ENCODE results near the gene NAALADL2. TPM values are rescaled to one million over a fixed set of nuclear protein-coding genes. Genes with fewer than 3 reads are reported as not detected.

Gene NAALADL2
- polyA plus RNA-seq, 1 donor from 2014 or later = 1.6 TPM

DNA sequence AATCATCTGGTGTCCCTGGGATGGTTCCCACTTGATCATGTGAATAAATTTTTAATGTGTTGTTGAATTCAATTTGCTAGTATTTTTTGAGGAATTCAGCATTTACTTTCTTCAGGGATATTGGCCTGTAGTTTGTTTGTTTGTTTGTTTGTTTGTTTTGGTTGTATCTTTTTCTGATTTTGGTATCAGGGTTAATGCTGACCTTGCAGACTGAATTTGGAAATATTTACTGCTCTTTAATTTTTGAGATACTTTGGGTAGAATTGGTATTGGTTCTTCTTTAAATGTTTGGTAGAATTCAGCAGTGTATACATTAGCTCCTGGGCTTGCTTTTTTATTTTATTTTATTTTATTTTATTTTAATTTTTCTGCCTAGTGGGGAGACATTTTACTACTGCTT, 803.7 kb downstream of the NAALADL2 start:
- Histone ChIP-seq H3K4me3 (ENCODE audit: low read length) (no peak overlapping the region), H3K9ac (ENCODE audit: low read length) (no peak overlapping the region), H2AFZ (ENCODE audit: low read depth, low read length) (no peak overlapping the region), H3K27me3 (ENCODE audit: insufficient read depth, low read depth, low read length) (no peaks in the 10 kb centered on the region), H3F3A (ENCODE audit: insufficient read depth, low read length, poor library complexity, severe bottlenecking) (no peaks in the 10 kb centered on the region), H3K27ac (ENCODE audit: low read length) (no peak overlapping the region), H3K9me3 (ENCODE audit: low read length) (no peaks in the 10 kb centered on the region), H3K4me2 (ENCODE audit: low read length) (no peak overlapping the region), H3K36me3 (ENCODE audit: insufficient read depth, low read length) (no peaks in the 10 kb centered on the region), H3K79me2 (replicated peaks; ENCODE audit: insufficient read depth, low read length) (no peaks in the 10 kb centered on the region), H4K20me1 (ENCODE audit: insufficient read depth) (no peaks in the 10 kb centered on the region), H3K9me2 (ENCODE audit: insufficient read depth, low read length) (no peaks in the 10 kb centered on the region)
- TF ChIP-seq SMC3 (conservative IDR thresholded peaks at IDR 0.05; ENCODE audit: poor library complexity) (no peak), EZH2 (IDR thresholded peaks at IDR 0.05; ENCODE audit: borderline replicate concordance, insufficient read depth, low read length, poor library complexity, severe bottlenecking) (no peak), REST (IDR thresholded peaks at IDR 0.05; ENCODE audit: borderline replicate concordance) (no peak), TAF1 (IDR thresholded peaks at IDR 0.05; ENCODE audit: low read depth) (no peak), EP300 (conservative IDR thresholded peaks at IDR 0.05; ENCODE audit: poor library complexity, severe bottlenecking) (no peak), RAD21 (conservative IDR thresholded peaks at IDR 0.05) (no peak), POLR2AphosphoS5 (IDR thresholded peaks at IDR 0.05) (no peak), MXI1 (conservative IDR thresholded peaks at IDR 0.05; ENCODE audit: poor library complexity, severe bottlenecking) (no peak)

- Histone ChIP-seq H3K9me2 (ENCODE audit: insufficient read depth, low read length) (no peaks in the 10 kb centered on the region), H3F3A (ENCODE audit: insufficient read depth, low read length, poor library complexity, severe bottlenecking) (no peaks in the 10 kb centered on the region), H3K27me3 (ENCODE audit: insufficient read depth, low read depth, low read length) (no peaks in the 10 kb centered on the region), H4K20me1 (ENCODE audit: insufficient read depth) (no peaks in the 10 kb centered on the region), H3K79me2 (replicated peaks; ENCODE audit: insufficient read depth, low read length) (no peaks in the 10 kb centered on the region), H2AFZ (ENCODE audit: low read depth, low read length) (no peak overlapping the region), H3K4me2 (ENCODE audit: low read length) (no peak overlapping the region), H3K27ac (ENCODE audit: low read length) (no peak overlapping the region), H3K36me3 (ENCODE audit: insufficient read depth, low read length) (no peaks in the 10 kb centered on the region), H3K9me3 (ENCODE audit: low read length) (no peaks in the 10 kb centered on the region), H3K9ac (ENCODE audit: low read length) (no peak overlapping the region), H3K4me3 (ENCODE audit: low read length) (no peak overlapping the region)
- TF ChIP-seq, protein P1, sequence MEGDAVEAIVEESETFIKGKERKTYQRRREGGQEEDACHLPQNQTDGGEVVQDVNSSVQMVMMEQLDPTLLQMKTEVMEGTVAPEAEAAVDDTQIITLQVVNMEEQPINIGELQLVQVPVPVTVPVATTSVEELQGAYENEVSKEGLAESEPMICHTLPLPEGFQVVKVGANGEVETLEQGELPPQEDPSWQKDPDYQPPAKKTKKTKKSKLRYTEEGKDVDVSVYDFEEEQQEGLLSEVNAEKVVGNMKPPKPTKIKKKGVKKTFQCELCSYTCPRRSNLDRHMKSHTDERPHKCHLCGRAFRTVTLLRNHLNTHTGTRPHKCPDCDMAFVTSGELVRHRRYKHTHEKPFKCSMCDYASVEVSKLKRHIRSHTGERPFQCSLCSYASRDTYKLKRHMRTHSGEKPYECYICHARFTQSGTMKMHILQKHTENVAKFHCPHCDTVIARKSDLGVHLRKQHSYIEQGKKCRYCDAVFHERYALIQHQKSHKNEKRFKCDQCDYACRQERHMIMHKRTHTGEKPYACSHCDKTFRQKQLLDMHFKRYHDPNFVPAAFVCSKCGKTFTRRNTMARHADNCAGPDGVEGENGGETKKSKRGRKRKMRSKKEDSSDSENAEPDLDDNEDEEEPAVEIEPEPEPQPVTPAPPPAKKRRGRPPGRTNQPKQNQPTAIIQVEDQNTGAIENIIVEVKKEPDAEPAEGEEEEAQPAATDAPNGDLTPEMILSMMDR (IDR thresholded peaks at IDR 0.05; ENCODE audit: poor library complexity, severe bottlenecking) = no peak
- TF ChIP-seq EP300 (conservative IDR thresholded peaks at IDR 0.05; ENCODE audit: poor library complexity, severe bottlenecking) (peak; percentile 71), POLR2AphosphoS5 (IDR thresholded peaks at IDR 0.05) (peak; percentile 55)
These were observed 805.8 kb downstream of the NAALADL2 start for GRCh38 chr3:175664911-175665310.

DNA sequence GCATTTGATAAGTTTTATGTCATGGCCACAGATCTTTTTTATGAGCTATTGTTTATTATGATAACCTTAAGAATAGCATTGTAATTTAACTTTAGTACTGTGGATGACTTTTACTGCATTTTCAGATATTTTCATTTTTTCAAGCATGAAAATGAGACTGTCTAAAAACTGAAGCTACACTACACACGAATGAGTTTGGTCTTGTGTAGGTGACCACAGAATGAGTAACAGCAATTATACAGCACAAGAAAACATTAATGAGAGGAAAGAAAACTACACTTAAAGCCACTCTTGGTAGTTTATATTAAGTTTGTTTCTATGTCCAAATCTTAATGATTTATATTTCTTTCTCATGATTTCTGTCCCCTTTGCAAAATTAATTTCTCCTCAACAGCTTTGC, 809.2 kb downstream of the NAALADL2 start:
- H3K9me2 ChIP-seq (ENCODE audit: insufficient read depth, low read length) = no peaks in the 10 kb centered on the region
- H3K79me2 ChIP-seq (replicated peaks; ENCODE audit: insufficient read depth, low read length) = no peaks in the 10 kb centered on the region
- H3K4me2 ChIP-seq (ENCODE audit: low read length) = no peak overlapping the region
- no peaks in the 10 kb centered on the region for H3F3A ChIP-seq (ENCODE audit: insufficient read depth, low read length, poor library complexity, severe bottlenecking)
- no peak overlapping the region for H3K27ac ChIP-seq (ENCODE audit: low read length)
- no peaks in the 10 kb centered on the region for H4K20me1 ChIP-seq (ENCODE audit: insufficient read depth)
- no peak overlapping the region for H3K4me3 ChIP-seq (ENCODE audit: low read length)
- TF ChIP-seq EP300 (conservative IDR thresholded peaks at IDR 0.05; ENCODE audit: poor library complexity, severe bottlenecking) (no peak), EZH2 (IDR thresholded peaks at IDR 0.05; ENCODE audit: borderline replicate concordance, insufficient read depth, low read length, poor library complexity, severe bottlenecking) (no peak), REST (IDR thresholded peaks at IDR 0.05; ENCODE audit: borderline replicate concordance) (no peak), POLR2AphosphoS5 (IDR thresholded peaks at IDR 0.05) (no peak), RAD21 (conservative IDR thresholded peaks at IDR 0.05) (no peak), SMC3 (conservative IDR thresholded peaks at IDR 0.05; ENCODE audit: poor library complexity) (no peak), MXI1 (conservative IDR thresholded peaks at IDR 0.05; ENCODE audit: poor library complexity, severe bottlenecking) (no peak)
- TF ChIP-seq, protein P1 (IDR thresholded peaks at IDR 0.05; ENCODE audit: poor library complexity, severe bottlenecking) = no peak
- no peak overlapping the region for H2AFZ ChIP-seq (ENCODE audit: low read depth, low read length)
- no peaks in the 10 kb centered on the region for H3K27me3 ChIP-seq (ENCODE audit: insufficient read depth, low read depth, low read length)
- H3K36me3 ChIP-seq (ENCODE audit: insufficient read depth, low read length) = no peaks in the 10 kb centered on the region
- H3K9ac ChIP-seq (ENCODE audit: low read length) = no peak overlapping the region
- H3K9me3 ChIP-seq (ENCODE audit: low read length) = no peaks in the 10 kb centered on the region
